Right ventricle myocardium superior (tissue), 1 donor: ENCODE data around the gene CXCR6. TPM values are rescaled to one million over a fixed set of nuclear protein-coding genes. Genes with fewer than 3 reads are reported as not detected.

Experiments used
- ATAC-seq: fragments of 200-7000 bp; cut with Tn5 transposase; one replicate; pipeline ENCODE4 v1.9.1; 2020; ENCODE audit warnings: mild to moderate bottlenecking; ENCODE audit not compliant: poor library complexity
- DNase-seq: peaks from one replicate; pipeline ENCODE4 v3.0.0-alpha.2; 2020
- intact Hi-C: fragments of 100-400 bp; cut with DNase I; formaldehyde crosslinking; loops from one replicate; pipeline ENCODE4 v1.11.2; 2022
- total RNA-seq: library from RNA; stranded (reverse); fragmentation: NEBNext Ultra II Directional; extraction: Animal tissue kit (Norgen Biotek cat#: 25700); gene quantifications from one replicate; pipeline ENCODE4 v1.2.1, GENCODE V29; 2021
- donor health status: DM: no; HTN: yes; CAD: no; lungs with severe emphysema.

CXCR6 gene
- total RNA-seq, 1 donor from 2014 or later = 0.22 TPM

- DNase-seq (no peak), ATAC-seq (no peak)
- intact Hi-C loops = no loop called here
Measured at GRCh38 chr3:45917146-45917898, 25.9 kb upstream of the CXCR6 start.

DNA sequence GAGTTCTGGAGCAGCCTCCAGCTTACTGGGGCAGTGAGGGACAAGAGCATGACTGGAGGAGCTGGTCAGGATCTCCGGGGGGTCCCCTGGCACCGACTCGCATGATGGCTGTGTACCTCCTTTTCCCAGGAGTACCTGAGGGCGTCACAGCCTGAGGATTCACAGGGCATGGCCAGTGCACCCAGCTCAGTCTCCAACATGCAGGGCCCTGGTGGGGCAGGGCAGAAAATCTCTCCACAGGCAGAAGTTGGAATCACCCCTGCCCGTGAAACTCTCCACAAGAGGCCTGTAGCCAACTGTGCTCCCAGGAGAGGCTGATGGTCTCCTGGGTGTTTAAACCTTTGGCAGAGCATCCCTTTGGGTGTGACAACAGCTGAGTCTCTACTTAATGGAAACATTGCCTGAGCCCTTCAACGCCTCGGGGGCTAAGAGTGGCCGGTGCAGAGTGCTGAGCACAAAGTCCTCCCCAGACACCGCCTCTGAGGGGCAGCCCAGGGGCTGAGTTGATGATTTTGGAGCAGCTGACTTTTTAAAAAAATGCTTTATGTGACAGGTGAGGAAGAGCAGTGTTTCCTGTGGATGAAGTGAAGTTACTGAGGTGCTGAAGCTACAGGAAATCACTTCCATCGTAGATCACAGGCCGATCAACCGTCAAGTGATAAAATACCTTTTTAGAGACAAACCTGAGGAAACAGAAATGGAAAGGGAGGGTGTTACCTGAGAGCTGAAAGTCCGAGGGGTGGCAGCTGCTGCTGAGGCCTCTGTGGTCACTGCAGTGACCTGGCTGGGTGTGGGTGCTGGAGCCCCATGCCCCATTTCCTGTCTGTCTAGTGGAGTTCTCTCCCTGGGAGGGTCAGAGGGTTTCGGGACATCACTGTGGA is 21.9 kb upstream of the CXCR6 start:
- DNase-seq (no peak), ATAC-seq (no peak)
- intact Hi-C loops = no loop called here

DNA sequence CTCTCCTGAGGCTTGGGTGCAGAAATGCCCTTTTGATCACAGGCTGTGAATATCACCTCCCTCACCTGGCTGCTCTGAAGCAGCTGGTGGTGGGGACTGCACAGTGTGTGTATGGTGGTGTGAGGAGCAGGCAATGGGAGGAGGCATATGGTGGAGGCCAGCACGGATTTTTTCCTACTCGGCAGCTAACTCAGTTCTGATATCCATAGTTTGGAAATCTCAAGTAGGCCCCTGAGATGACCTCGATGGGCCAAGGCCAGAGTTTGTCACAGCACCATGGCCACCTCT is 21.3 kb upstream of the CXCR6 start:
- ATAC-seq (no peak), DNase-seq (no peak)
- intact Hi-C loops = no loop called here

DNA sequence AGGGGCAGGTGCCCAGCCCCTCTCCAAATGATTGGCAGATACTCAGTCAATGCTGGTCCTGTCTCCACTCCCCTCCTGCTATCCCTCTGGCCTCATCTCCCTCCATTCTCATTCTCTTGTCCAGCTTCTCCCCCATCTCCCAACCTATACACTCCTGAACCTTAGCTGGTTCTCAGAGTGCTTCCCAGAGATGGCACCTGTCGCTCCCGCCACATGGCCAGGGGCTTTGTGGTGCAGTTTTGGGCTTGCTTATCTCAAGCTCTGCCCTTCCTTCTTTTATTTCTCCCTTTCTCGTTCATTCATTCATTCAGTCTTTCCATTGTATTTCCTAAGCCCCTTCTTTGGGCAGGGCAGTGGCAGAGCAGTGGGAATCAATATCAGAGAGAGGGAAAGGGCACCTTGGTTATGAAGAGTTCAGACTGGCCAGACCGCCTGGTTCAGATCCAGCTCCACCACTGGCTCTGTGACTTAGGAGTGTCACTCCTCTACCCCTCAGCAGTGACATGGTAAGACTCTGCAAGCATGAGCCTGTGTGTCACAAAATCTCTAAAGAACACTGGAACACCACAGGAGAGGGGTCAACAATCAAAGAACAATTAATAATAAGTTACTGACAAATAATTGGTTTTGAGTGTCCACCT is 20.2 kb upstream of the CXCR6 start:
- intact Hi-C loops = no loop called here
- ATAC-seq = no peak
- no peak for DNase-seq

DNA sequence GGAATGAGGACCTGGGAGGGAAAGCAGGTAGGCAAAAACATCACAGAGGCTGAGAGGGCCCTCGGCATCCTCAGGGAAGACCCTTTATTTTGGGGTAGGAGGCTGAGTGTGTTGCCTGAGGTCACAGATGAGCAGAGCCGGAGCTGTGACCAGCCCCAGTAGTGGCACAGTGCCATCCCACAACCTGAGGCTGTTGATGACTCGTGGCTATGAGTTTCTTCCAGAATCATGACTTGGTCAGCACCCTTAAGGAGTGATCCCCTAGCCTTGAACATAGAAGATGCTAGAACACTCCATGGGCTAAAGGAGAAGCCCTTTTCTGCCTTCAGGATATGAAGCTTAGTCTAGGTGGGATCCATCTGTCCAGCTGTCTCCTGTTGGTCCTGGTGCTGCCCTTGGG is 19.5 kb upstream of the CXCR6 start:
- no peak for ATAC-seq
- intact Hi-C loops = no loop called here

DNA sequence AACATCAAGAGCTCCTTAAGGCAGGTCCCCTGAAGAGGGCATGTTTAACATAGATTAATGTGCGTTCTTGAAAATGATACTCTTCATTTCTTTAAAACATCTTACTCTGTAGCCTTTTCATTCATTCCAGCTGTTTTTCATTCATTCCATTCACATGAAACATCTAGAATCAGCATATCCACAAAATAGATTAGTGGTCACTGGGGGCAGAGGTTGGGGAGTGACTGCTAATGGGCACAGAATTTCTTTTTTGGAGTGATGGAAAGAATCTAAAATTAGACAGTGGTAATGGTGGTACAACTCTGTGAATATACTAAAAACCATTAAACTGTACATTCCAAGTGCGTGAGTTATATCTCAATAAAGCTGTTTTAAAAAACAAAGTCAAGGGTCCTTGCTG is 15.4 kb upstream of the CXCR6 start:
- intact Hi-C loops = loop anchor here (5.0 kb wide), 1 partner anchor 166 kb away; no protein-coding TSS in a partner anchor
- no peak for ATAC-seq
- DNase-seq = no peak

More for the DNA sequence above, 19.5 kb upstream of the CXCR6 start:
- DNase-seq = no peak

DNA sequence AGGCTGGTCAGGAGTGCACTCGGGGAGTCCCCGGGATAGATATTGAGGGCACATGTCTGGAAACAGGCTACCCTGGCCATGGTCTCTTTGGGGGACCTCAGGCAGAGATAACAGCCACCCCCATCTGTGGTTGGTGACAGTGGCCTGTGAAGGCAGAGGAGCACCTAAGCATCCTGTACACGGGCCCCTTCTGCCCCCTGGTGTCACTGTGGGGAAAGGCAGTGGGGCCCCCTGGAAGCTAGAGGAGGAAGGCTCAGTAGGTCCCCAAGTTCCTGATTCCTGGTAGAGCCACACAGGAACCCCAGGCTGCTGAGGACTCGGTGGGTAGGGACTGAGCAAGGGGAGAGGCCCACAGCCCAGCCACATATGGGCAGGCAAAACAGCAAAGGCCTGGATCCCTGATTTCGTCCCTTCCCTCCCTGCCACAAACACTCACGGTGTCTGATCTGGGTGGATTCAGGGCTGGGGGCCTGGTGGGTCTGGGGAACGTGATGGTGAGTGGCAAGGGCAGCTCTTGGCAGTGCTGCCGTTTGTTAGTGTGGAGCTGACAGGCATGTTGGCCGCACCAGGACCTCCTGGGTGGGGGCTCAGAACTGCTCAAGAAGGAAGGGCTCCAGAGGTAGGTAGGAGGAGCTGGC is 14.1 kb upstream of the CXCR6 start:
- DNase-seq (peak; percentile 60), ATAC-seq (peak; percentile 48)
- intact Hi-C loops = loop anchor here (5.0 kb wide), 1 partner anchor 167 kb away; no protein-coding TSS in a partner anchor

GRCh38 chr3:45931496-45931895 is 11.8 kb upstream of the CXCR6 start:
- no peak for DNase-seq

DNA sequence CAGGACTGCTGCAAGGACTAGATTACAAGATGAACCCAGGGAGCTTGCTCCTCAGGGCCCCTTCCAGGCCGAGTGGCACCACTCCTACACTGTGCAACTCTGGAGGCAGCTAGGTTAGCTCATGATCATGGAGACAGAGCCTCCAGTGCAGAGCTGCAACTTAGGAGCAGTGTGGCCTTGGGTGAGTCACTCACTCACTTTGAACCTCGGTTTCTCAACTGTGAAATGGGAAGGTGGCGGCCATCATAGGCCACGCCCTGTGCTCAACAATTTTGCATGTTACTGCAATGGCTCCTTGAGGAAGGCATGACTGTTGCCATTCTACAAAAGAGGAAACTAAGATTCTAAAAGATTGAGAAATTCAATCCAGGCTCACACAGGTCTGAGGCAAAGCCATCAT is 11.2 kb upstream of the CXCR6 start:
- ATAC-seq (peak; percentile 5), DNase-seq (no peak)
- intact Hi-C loops = no loop called here

More at GRCh38 chr3:45931496-45931895, 11.8 kb upstream of the CXCR6 start:
- no peak for ATAC-seq
- intact Hi-C loops = no loop called here

- intact Hi-C loops = no loop called here
- DNase-seq = no peak
Measured at GRCh38 chr3:45933591-45933990, 9.7 kb upstream of the CXCR6 start.

GRCh38 chr3:45936261-45936660 is 7.0 kb upstream of the CXCR6 start:
- ATAC-seq (no peak), DNase-seq (no peak)
- intact Hi-C loops = no loop called here

More at GRCh38 chr3:45933591-45933990, 9.7 kb upstream of the CXCR6 start:
- ATAC-seq = peak; percentile 35

GRCh38 chr3:45937206-45938042 is 5.8 kb upstream of the CXCR6 start:
- intact Hi-C loops = loop anchor here (2.0 kb wide), 1 partner anchor 141 kb away; no protein-coding TSS in a partner anchor
- DNase-seq (no peak), ATAC-seq (no peak)

- no peak for ATAC-seq
- DNase-seq = no peak
- intact Hi-C loops = loop anchor here (2.0 kb wide), 1 partner anchor 141 kb away; no protein-coding TSS in a partner anchor
Measured at GRCh38 chr3:45938043-45938435, 5.2 kb upstream of the CXCR6 start.

- peak; percentile 89 for ATAC-seq
- DNase-seq = peak; percentile 84
- intact Hi-C loops = loop anchor here (2.0 kb wide), 1 partner anchor 140 kb away; no protein-coding TSS in a partner anchor
Measured at GRCh38 chr3:45938864-45939263, 4.4 kb upstream of the CXCR6 start.

- intact Hi-C loops = loop anchor here (2.0 kb wide), 1 partner anchor 139 kb away; no protein-coding TSS in a partner anchor
- DNase-seq (no peak), ATAC-seq (peak; percentile 21)
Measured at GRCh38 chr3:45939341-45939771, 3.9 kb upstream of the CXCR6 start.

DNA sequence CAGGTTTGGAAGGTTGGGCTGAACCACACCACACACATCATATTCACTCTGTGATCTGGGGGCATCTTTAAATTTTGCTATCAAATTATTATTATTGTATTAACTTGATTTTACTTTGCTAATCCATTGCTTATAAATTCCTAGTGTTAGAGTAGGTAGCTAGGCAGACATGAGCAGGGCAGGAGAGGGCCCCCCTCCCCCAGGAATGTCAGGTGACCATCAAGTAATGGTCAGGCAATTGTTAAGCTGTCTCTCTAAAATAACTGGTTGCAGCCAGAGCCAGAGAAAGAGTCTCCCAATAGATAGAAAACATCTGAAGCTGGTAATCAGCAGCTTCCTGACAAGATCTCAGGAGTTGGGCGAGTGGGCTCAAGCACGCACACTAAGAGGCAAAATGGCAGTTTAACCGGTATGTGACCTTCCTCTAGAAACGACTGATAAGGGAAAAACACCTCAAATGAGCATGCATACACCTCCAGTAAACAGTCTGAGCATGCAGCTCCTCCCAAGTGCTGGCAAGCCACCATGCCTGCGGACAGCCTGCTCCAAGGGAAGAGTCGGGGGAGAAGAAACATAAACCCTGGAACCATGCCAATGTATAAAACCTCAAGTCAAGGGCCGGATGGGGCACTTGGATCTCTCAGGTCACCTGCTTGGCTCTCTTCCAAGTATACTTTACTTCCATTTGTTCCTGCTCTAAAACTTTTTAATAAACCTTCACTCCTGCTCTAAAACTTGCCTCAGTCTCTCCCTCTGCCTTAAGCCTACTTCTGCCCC is 3.1 kb upstream of the CXCR6 start:
- DNase-seq (no peak), ATAC-seq (no peak)
- intact Hi-C loops = no loop called here

- DNase-seq = no peak
- intact Hi-C loops = no loop called here
- ATAC-seq = no peak
Measured at GRCh38 chr3:45940781-45941365, 2.4 kb upstream of the CXCR6 start.
